Left forelimb (tissue), 1 donor: ENCODE measurements around the gene CLDN18.

ENCODE experiments used
- DNase-seq: peaks from one replicate; pipeline ENCODE4 v3.0.0-alpha.2; 2018; ENCODE audit warnings: low spot score

CLDN18 gene

GRCh38 chr3:138063416-138063815 lies 53.5 kb downstream of the CLDN18 start:
- no peak for DNase-seq

- DNase-seq: no peak
Measured at GRCh38 chr3:138065949-138066348, 56.0 kb downstream of the CLDN18 start.

GRCh38 chr3:138066383-138066782 lies 56.4 kb downstream of the CLDN18 start:
- DNase-seq: no peak

GRCh38 chr3:138066972-138067371 lies 57.0 kb downstream of the CLDN18 start:
- no peak for DNase-seq

GRCh38 chr3:138068046-138068445 lies 58.1 kb downstream of the CLDN18 start:
- no peak for DNase-seq

GRCh38 chr3:138068579-138069174 lies 58.7 kb downstream of the CLDN18 start:
- peak; percentile 81 for DNase-seq

GRCh38 chr3:138070006-138070405 lies 60.0 kb downstream of the CLDN18 start:
- no peak for DNase-seq

- no peak for DNase-seq
Measured at GRCh38 chr3:138072796-138073195, 62.8 kb downstream of the CLDN18 start.

- no peak for DNase-seq
Measured at GRCh38 chr3:138078096-138078495, 68.1 kb downstream of the CLDN18 start.

- no peak for DNase-seq
Measured at GRCh38 chr3:138078901-138079344, 69.0 kb downstream of the CLDN18 start.

GRCh38 chr3:138079901-138080300 lies 69.9 kb downstream of the CLDN18 start:
- DNase-seq: no peak

GRCh38 chr3:138081371-138082084 lies 71.6 kb downstream of the CLDN18 start:
- DNase-seq: no peak

GRCh38 chr3:138082085-138082991 lies 72.4 kb downstream of the CLDN18 start:
- no peak for DNase-seq

- no peak for DNase-seq
Measured at GRCh38 chr3:138082992-138083386, 73.0 kb downstream of the CLDN18 start.
